ENCODE data around the gene SPOCK2.
"Not testable (repeated sequence)": the region's sequence is repeated elsewhere in the genome, so short reads cannot be mapped to it uniquely, and the experiment has no call there.

The SPOCK2 gene

DNA sequence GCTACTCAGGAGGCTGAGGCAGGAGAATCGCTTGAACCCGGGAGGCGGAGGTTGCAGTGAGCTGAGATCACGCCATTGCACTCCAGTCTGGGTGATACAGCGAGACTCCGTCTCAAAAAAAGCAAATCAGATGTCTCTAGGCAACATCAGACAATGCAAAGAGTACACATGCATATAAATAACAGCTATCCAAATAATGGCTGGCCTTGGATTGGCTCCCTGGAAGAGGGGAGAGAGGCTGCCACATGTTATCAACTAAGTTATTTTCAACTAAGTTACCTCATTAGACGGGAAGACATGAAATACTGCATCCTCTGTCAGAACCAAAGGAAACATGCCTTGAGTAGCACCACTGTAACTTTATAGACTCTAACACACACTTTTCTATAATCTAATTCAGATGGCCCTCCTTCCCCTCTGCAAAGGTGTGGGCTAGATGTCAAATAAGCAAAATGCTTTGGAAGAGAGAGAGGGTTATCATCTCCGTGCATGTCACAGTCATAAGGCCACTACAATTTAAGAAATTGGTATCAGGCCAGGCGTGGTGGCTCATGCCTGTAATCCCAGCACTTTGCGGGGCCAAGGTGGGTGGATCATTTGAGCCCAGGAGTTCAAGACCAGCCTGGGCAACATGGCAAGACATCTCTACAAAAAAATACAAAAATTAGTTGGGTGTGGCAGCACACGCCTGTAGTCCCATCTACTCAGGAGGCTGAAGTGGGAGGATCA is 22.5 kb upstream of the SPOCK2 start:
- Histone ChIP-seq H3K4me1 (ENCODE audit: low read length) (no peaks in the 10 kb centered on the region), H3K9me3 (ENCODE audit: insufficient read depth, low read length) (no peaks in the 10 kb centered on the region), H3K4me3 (ENCODE audit: low read length) (no peak overlapping the region), H2AFZ (ENCODE audit: low read depth, low read length) (no peak overlapping the region), H3K9ac (ENCODE audit: low read length) (no peak overlapping the region), H3K79me2 (ENCODE audit: low read length) (no peaks in the 10 kb centered on the region), H3K27me3 (ENCODE audit: low read depth, low read length) (no peaks in the 10 kb centered on the region), H4K20me1 (ENCODE audit: insufficient read depth, low read length) (no peaks in the 10 kb centered on the region), H3K4me2 (ENCODE audit: low read length) (no peak overlapping the region), H3K36me3 (replicated peaks; ENCODE audit: low read depth, low read length) (no peaks in the 10 kb centered on the region), H3K27ac (ENCODE audit: low read length) (no peak overlapping the region)
- no peak for TF ChIP-seq EZH2phosphoT487 (IDR thresholded peaks at IDR 0.05; ENCODE audit: low read depth)
- TF ChIP-seq, protein P1, sequence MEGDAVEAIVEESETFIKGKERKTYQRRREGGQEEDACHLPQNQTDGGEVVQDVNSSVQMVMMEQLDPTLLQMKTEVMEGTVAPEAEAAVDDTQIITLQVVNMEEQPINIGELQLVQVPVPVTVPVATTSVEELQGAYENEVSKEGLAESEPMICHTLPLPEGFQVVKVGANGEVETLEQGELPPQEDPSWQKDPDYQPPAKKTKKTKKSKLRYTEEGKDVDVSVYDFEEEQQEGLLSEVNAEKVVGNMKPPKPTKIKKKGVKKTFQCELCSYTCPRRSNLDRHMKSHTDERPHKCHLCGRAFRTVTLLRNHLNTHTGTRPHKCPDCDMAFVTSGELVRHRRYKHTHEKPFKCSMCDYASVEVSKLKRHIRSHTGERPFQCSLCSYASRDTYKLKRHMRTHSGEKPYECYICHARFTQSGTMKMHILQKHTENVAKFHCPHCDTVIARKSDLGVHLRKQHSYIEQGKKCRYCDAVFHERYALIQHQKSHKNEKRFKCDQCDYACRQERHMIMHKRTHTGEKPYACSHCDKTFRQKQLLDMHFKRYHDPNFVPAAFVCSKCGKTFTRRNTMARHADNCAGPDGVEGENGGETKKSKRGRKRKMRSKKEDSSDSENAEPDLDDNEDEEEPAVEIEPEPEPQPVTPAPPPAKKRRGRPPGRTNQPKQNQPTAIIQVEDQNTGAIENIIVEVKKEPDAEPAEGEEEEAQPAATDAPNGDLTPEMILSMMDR (IDR thresholded peaks at IDR 0.05; ENCODE audit: low read depth, low read length): no peak

DNA sequence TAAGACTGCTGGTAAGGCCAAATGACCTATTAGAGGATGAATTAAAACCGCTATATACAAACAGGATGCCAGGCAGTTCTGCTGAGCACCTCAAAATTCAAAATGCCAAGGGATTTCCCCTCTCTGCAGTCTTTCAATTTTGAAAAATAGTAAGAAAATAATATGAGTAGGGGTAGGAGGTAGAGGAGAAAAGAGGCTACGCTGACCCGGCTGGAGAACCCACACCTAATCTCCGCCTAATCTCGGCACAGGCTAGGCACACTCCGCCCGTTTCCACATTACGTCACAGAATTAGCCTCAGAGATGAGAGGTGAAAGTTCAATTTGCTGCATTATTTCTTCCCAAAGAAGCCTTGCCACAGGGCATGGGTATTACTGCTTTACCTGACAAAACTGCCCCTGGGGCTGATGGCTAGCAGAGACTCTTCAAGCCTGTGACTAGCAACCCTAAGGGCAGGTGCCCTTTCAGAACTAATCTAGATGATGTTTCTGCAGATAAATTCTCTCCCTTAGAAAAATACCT is 21.3 kb upstream of the SPOCK2 start:
- H3K27ac ChIP-seq (ENCODE audit: low read length): no peak overlapping the region
- no peaks in the 10 kb centered on the region for H3K79me2 ChIP-seq (ENCODE audit: low read length)
- H2AFZ ChIP-seq (ENCODE audit: low read depth, low read length): no peak overlapping the region
- no peak overlapping the region for H3K4me2 ChIP-seq (ENCODE audit: low read length)
- no peaks in the 10 kb centered on the region for H3K9me3 ChIP-seq (ENCODE audit: insufficient read depth, low read length)
- no peaks in the 10 kb centered on the region for H4K20me1 ChIP-seq (ENCODE audit: insufficient read depth, low read length)
- TF ChIP-seq, protein P1 (IDR thresholded peaks at IDR 0.05; ENCODE audit: low read depth, low read length): no peak
- no peak for TF ChIP-seq EZH2phosphoT487 (IDR thresholded peaks at IDR 0.05; ENCODE audit: low read depth)
- H3K4me3 ChIP-seq (ENCODE audit: low read length): no peak overlapping the region
- no peak overlapping the region for H3K9ac ChIP-seq (ENCODE audit: low read length)
- no peaks in the 10 kb centered on the region for H3K4me1 ChIP-seq (ENCODE audit: low read length)
- H3K27me3 ChIP-seq (ENCODE audit: low read depth, low read length): no peaks in the 10 kb centered on the region
- H3K36me3 ChIP-seq (replicated peaks; ENCODE audit: low read depth, low read length): no peaks in the 10 kb centered on the region

DNA sequence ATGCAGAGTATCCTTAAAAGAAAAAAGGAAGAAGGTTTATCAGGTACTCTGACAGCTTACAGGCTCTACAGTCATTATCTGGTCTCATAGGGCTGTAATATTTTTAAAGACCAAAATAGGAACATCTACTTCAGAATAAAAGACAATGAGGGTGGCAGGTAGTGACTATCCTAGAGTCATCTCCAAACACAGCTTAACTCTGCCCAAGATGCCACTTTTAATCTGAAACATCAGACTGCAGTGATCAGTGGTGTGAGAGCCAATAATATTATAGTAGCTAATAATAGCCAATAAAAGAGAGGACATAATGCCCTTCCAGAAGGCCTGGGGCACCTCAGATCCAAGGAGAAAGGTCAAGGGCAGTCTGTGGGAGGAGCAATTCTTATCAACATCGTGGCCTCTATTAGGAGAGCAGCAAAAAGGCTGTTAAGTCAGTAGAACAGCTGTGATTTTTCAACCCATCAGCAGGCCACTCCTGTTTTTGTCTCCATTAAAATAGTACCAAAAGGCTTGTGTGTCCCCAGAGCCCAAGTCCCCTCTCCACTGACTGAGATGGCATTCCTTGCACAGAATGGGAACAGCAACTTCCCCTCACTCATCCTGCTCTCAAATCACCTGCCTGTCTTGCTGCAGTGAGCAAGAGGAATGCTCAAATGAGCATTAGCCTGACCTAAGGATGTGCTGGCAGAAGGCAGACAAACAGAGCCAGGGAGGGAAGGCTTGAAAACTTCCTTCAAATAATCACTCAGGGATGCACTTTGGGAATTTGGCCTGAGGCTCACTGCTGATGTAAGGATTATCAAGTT is 20.7 kb upstream of the SPOCK2 start:
- Histone ChIP-seq H3K4me2 (ENCODE audit: low read length) (no peak overlapping the region), H3K9me3 (ENCODE audit: insufficient read depth, low read length) (no peaks in the 10 kb centered on the region), H4K20me1 (ENCODE audit: insufficient read depth, low read length) (no peaks in the 10 kb centered on the region), H3K4me1 (ENCODE audit: low read length) (no peaks in the 10 kb centered on the region), H3K79me2 (ENCODE audit: low read length) (no peaks in the 10 kb centered on the region), H3K36me3 (replicated peaks; ENCODE audit: low read depth, low read length) (no peaks in the 10 kb centered on the region), H3K27ac (ENCODE audit: low read length) (no peak overlapping the region), H3K9ac (ENCODE audit: low read length) (no peak overlapping the region), H2AFZ (ENCODE audit: low read depth, low read length) (no peak overlapping the region), H3K27me3 (ENCODE audit: low read depth, low read length) (no peaks in the 10 kb centered on the region), H3K4me3 (ENCODE audit: low read length) (no peak overlapping the region)
- TF ChIP-seq EZH2phosphoT487 (IDR thresholded peaks at IDR 0.05; ENCODE audit: low read depth): no peak
- TF ChIP-seq, protein P1 (IDR thresholded peaks at IDR 0.05; ENCODE audit: low read depth, low read length): no peak

DNA sequence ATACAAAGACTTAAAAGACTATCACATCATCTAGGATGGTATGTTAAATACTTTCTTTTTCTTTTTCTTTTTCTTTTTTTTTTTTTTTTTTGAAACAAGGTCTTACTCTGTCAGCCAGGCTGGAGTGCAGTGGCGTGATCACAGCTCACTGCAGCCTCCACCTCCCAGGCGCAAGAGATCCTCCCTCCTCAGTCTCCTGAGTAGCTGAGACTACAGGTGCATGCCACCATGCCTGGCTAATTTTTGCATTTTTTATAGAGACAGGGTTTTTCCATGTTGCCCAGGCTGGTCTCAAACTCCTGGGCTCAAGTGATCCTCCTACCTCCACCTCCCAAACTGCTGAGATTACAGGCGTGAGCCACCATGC is 19.6 kb upstream of the SPOCK2 start:
- H3K79me2 ChIP-seq (ENCODE audit: low read length); H3K9me3 ChIP-seq (ENCODE audit: insufficient read depth, low read length); H4K20me1 ChIP-seq (ENCODE audit: insufficient read depth, low read length); H3K4me2 ChIP-seq (ENCODE audit: low read length); H3K4me1 ChIP-seq (ENCODE audit: low read length); H3K36me3 ChIP-seq (replicated peaks; ENCODE audit: low read depth, low read length); H3K27ac ChIP-seq (ENCODE audit: low read length); H3K9ac ChIP-seq (ENCODE audit: low read length); H2AFZ ChIP-seq (ENCODE audit: low read depth, low read length); H3K27me3 ChIP-seq (ENCODE audit: low read depth, low read length); H3K4me3 ChIP-seq (ENCODE audit: low read length): not testable (repeated sequence)

All from OCI-LY3 (cell line).